ENCODE results near the gene ANKRD42. TPM values are rescaled to one million over a fixed set of nuclear protein-coding genes. Genes with fewer than 3 reads are reported as not detected.
"Not testable (repeated sequence)": the region's sequence is repeated elsewhere in the genome, so short reads cannot be mapped to it uniquely, and the experiment has no call there.

The ANKRD42 gene
- total RNA-seq, 2 donors from 2014 or later: 8.3 to 9.6 TPM

- Histone ChIP-seq H3K4me1 (peaks cover 15% of the 10 kb centered on the region), H3K9me3 (no peaks in the 10 kb centered on the region), H3K27me3 (no peaks in the 10 kb centered on the region), H3K4me3 (no peak overlapping the region), H3K27ac (no peak overlapping the region), H3K36me3 (replicated peaks in 1 of 2; ENCODE audit: insufficient read depth in 1 of 2, low read depth in 2 of 2) (peaks cover 0 to 8% of the 10 kb centered on the region in 2 donors)
- no peak for DNase-seq
- ATAC-seq: no peak
- intact Hi-C loops (cut with DNase I): no loop called here
- TF ChIP-seq POLR2A (IDR thresholded peaks at IDR 0.05): no peak
- WGBS, 2 donors: 89 to 100% methylated on average over 1 of the region's 1 CpG
Measured at GRCh38 chr11:83259559-83259958, 66.0 kb downstream of the ANKRD42 start.

- no peak for ATAC-seq
- intact Hi-C loops (cut with DNase I): no loop called here
- Histone ChIP-seq H3K27ac (no peak overlapping the region), H3K4me1 (no peaks in the 10 kb centered on the region), H3K9me3 (no peaks in the 10 kb centered on the region), H3K36me3 (replicated peaks in 1 of 2; ENCODE audit: insufficient read depth in 1 of 2, low read depth in 2 of 2) (peaks cover 0 to 12% of the 10 kb centered on the region in 2 donors), H3K4me3 (no peak overlapping the region), H3K27me3 (no peaks in the 10 kb centered on the region)
- no peak for DNase-seq
- TF ChIP-seq CTCF (IDR thresholded peaks at IDR 0.05): no peak
- 95 to 100% methylated on average over 1 of the region's 1 CpG for WGBS, 2 donors
Measured at GRCh38 chr11:83265331-83265730, 71.8 kb downstream of the ANKRD42 start.

GRCh38 chr11:83269080-83269479 lies 75.6 kb downstream of the ANKRD42 start:
- H3K27me3 ChIP-seq; DNase-seq; intact Hi-C loops (cut with DNase I); H3K9me3 ChIP-seq; H3K4me3 ChIP-seq; H3K4me1 ChIP-seq; ATAC-seq; H3K27ac ChIP-seq: not testable (repeated sequence)
- H3K36me3 ChIP-seq (replicated peaks in 1 of 2; ENCODE audit: insufficient read depth in 1 of 2, low read depth in 2 of 2): peaks cover 9 to 22% of the 10 kb centered on the region in 2 donors
- 45 to 53% methylated on average over 2 of the region's 2 CpGs for WGBS, 2 donors

GRCh38 chr11:83271734-83272133 lies 78.2 kb downstream of the ANKRD42 start:
- H3K4me3 ChIP-seq; H3K27ac ChIP-seq; DNase-seq; intact Hi-C loops (cut with DNase I); H3K4me1 ChIP-seq; H3K27me3 ChIP-seq; ATAC-seq; H3K9me3 ChIP-seq: not testable (repeated sequence)
- H3K36me3 ChIP-seq (replicated peaks in 1 of 2; ENCODE audit: insufficient read depth in 1 of 2, low read depth in 2 of 2): peaks cover 9 to 12% of the 10 kb centered on the region in 2 donors
- WGBS, 2 donors: 94 to 100% methylated on average over 5 of the region's 5 CpGs

GRCh38 chr11:83272627-83273026 lies 79.1 kb downstream of the ANKRD42 start:
- Histone ChIP-seq H3K4me1 (no peaks in the 10 kb centered on the region), H3K9me3 (no peaks in the 10 kb centered on the region), H3K27me3 (no peaks in the 10 kb centered on the region), H3K36me3 (replicated peaks in 1 of 2; ENCODE audit: insufficient read depth in 1 of 2, low read depth in 2 of 2) (peaks cover 9 to 16% of the 10 kb centered on the region in 2 donors), H3K27ac (no peak overlapping the region), H3K4me3 (no peak overlapping the region)
- no peak for DNase-seq
- no peak for ATAC-seq
- TF ChIP-seq CTCF (IDR thresholded peaks at IDR 0.05): no peak
- TF ChIP-seq POLR2A (IDR thresholded peaks at IDR 0.05): no peak
- intact Hi-C loops (cut with DNase I): no loop called here

GRCh38 chr11:83275888-83276641 lies 82.6 kb downstream of the ANKRD42 start:
- H3K4me1 ChIP-seq: peaks cover 4% of the 10 kb centered on the region
- no peak overlapping the region for H3K4me3 ChIP-seq
- no peaks in the 10 kb centered on the region for H3K9me3 ChIP-seq
- H3K27ac ChIP-seq: no peak overlapping the region
- WGBS, 2 donors: 84 to 93% methylated on average over 8 of the region's 8 CpGs
- ATAC-seq: no peak
- peaks cover 9 to 22% of the 10 kb centered on the region in 2 donors for H3K36me3 ChIP-seq (replicated peaks in 1 of 2; ENCODE audit: insufficient read depth in 1 of 2, low read depth in 2 of 2)
- intact Hi-C loops (cut with DNase I): no loop called here
- TF ChIP-seq CTCF (IDR thresholded peaks at IDR 0.05): no peak
- TF ChIP-seq POLR2A (IDR thresholded peaks at IDR 0.05): no peak
- no peaks in the 10 kb centered on the region for H3K27me3 ChIP-seq
- DNase-seq: no peak
